H1 (cell line): Measurements from ENCODE around the gene TMEM132A.

Experiments used
- CHD2 ChIP-seq: IDR thresholded peaks from 2 replicates; pipeline ENCODE4 v1.6.1; 2012; ENCODE audit warnings: low read length, improper control_type of control experiment
- EGR1 ChIP-seq: IDR thresholded peaks from 2 replicates; pipeline ENCODE4 v1.6.1; 2011; ENCODE audit warnings: low read depth, low read length, borderline replicate concordance
- EP300 ChIP-seq, 2 experiments: IDR thresholded peaks; 1 replicate in 1 of 2; 2 replicates in 1 of 2; pipeline ENCODE4 v1.6.1; 2011 to 2012; ENCODE audit warnings: low read depth in 2 of 2, low read length in 2 of 2, mild to moderate bottlenecking in 2 of 2, borderline replicate concordance in 1 of 2, inconsistent platforms in 1 of 2, moderate library complexity in 1 of 2
- EZH2 ChIP-seq: fragments of 200-600 bp; sonication (generic); IDR thresholded peaks from 2 replicates; pipeline ENCODE4 v1.7.1; 2012; ENCODE audit warnings: low read depth, mild to moderate bottlenecking, moderate library complexity, low read length, inconsistent platforms; ENCODE audit not compliant: severe bottlenecking
- MAX ChIP-seq: IDR thresholded peaks from 2 replicates; pipeline ENCODE4 v1.6.1; 2012; ENCODE audit warnings: inconsistent platforms
- RFX5 ChIP-seq: IDR thresholded peaks from 2 replicates; pipeline ENCODE4 v1.6.1; 2011; ENCODE audit warnings: low read depth, low read length, improper control_type of control experiment, borderline replicate concordance
- SIN3A ChIP-seq, 2 experiments: IDR thresholded peaks in 1 of 2; conservative IDR thresholded peaks in 1 of 2; 2 replicates each; pipeline ENCODE4 v1.6.1; 2011 to 2012; ENCODE audit warnings: low read length in 2 of 2, improper control_type of control experiment in 1 of 2, low read depth in 1 of 2, mild to moderate bottlenecking in 1 of 2
- YY1 ChIP-seq: IDR thresholded peaks from 2 replicates; pipeline ENCODE4 v1.6.1; 2011; ENCODE audit warnings: low read depth, mild to moderate bottlenecking, low read length
- TF ChIP-seq, protein P1 (sequence below), 3 experiments: IDR thresholded peaks; 1 replicate in 2 of 3; 2 replicates in 1 of 3; pipeline versions ENCODE4 v1.5.1 to v1.6.1; 2011; ENCODE audit warnings: low read length in 3 of 3, mild to moderate bottlenecking in 3 of 3, inconsistent platforms in 2 of 3, low read depth in 1 of 3, moderate library complexity in 1 of 3; ENCODE audit not compliant: insufficient read depth in 1 of 3; ENCODE audit errors: control extremely low read depth in 1 of 3

DNA sequence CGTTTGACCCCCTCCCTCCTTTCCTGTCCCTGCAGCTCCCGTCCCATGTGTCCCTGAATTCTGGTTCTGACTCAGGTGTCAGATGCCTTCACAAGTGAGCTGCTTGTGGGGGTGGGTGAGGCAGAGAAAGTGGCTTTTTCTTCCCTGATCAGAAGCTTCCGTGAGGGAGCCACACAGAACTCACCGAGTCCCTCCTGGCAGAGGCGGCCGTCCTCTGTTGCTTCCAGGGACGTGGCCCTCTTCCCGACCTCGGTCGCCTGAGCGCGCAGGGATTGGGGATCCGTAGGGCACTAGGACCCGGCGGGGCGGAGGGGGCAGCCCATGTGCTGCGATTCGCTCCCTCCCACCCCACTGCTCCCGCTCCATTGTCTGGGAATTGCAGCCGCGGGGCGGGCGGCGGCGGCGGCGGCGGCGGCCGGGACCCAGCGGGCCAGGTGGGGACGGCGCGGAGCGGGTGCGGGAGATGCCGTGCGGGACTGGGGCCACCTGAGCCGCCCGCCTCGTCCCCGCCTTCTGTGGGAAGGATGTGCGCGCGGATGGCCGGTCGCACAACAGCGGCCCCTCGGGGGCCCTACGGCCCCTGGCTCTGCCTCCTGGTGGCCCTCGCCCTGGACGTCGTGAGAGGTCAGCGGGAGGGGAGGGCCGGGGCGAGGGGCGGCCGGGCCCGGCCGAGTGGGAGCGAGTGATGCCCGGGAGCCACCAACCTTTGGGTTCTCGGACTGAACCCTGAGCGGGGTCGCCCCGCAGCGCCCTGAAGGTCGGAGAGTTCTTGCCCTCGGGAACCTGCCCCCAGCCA lies at the start of gene TMEM132A:
- TF ChIP-seq RFX5 (no peak), SIN3A (conservative IDR thresholded peaks at IDR 0.05 in 1 of 2, IDR thresholded peaks at IDR 0.05 in 1 of 2; ENCODE audit: low read depth in 1 of 2, low read length in 2 of 2) (peak; percentile 31 to 59; a peak in 2 of 4 replicates), MAX (peak; percentile 94), EGR1 (peak; percentile 71), YY1 (no peak), EP300 (IDR thresholded peaks at IDR 0.05; ENCODE audit: borderline replicate concordance in 1 of 2, low read depth in 2 of 2, low read length in 2 of 2) (peak in 1 of 2 experiments; percentile 27; a peak in 1 of 3 replicates), EZH2 (peak; percentile 28), CHD2 (no peak)
- TF ChIP-seq, protein P1, sequence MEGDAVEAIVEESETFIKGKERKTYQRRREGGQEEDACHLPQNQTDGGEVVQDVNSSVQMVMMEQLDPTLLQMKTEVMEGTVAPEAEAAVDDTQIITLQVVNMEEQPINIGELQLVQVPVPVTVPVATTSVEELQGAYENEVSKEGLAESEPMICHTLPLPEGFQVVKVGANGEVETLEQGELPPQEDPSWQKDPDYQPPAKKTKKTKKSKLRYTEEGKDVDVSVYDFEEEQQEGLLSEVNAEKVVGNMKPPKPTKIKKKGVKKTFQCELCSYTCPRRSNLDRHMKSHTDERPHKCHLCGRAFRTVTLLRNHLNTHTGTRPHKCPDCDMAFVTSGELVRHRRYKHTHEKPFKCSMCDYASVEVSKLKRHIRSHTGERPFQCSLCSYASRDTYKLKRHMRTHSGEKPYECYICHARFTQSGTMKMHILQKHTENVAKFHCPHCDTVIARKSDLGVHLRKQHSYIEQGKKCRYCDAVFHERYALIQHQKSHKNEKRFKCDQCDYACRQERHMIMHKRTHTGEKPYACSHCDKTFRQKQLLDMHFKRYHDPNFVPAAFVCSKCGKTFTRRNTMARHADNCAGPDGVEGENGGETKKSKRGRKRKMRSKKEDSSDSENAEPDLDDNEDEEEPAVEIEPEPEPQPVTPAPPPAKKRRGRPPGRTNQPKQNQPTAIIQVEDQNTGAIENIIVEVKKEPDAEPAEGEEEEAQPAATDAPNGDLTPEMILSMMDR (IDR thresholded peaks at IDR 0.05; ENCODE audit: control extremely low read depth in 1 of 3, insufficient read depth in 1 of 3, low read depth in 1 of 3, low read length in 3 of 3): no peak
